H1 (cell line): Measurements from ENCODE around the gene APOL2. TPM values are rescaled to one million over a fixed set of nuclear protein-coding genes. Genes with fewer than 3 reads are reported as not detected.

Experiments
- CTCF ChIA-PET: fragments of 300-600 bp; sonication (Branson Sonifier 250); formaldehyde crosslinking; loops from one replicate; lab custom pipeline; 2021; ENCODE audit not compliant: partially characterized antibody; lab: Charles Lee
- POLR2A ChIA-PET: fragments of 300-600 bp; sonication (Branson Sonifier 250); formaldehyde crosslinking; loops from one replicate; lab custom pipeline; 2021; ENCODE audit warnings: inconsistent platforms; ENCODE audit not compliant: partially characterized antibody; lab: Charles Lee
- DNase-seq, 2 experiments: peaks; one replicate each; pipeline versions ENCODE4 v3.0.0 to v3.0.0-alpha.2; 2010 to 2022; ENCODE audit warnings: low spot score in 2 of 2, low read depth in 1 of 2, mixed read lengths in 1 of 2
- FAIRE-seq: peaks from 2 replicates; lab custom pipeline; 2011; peaks lifted over from hg19 to GRCh38; lab: Jason Lieb, UNC
- H2AFZ ChIP-seq: 2 replicates; pipeline ENCODE4 v1.8.1; 2012; ENCODE audit warnings: low read length, inconsistent platforms
- H2AK5ac ChIP-seq: 2 replicates; pipeline ENCODE4 v1.6.1; 2013; ENCODE audit warnings: low read depth, low read length
- H2BK120ac ChIP-seq: replicated peaks from 2 replicates; pipeline ENCODE3; 2013; ENCODE audit warnings: low read depth, low read length, inconsistent platforms
- H2BK12ac ChIP-seq: 2 replicates; pipeline ENCODE4 v1.6.1; 2013; ENCODE audit warnings: low read depth, low read length
- H2BK15ac ChIP-seq: 2 replicates; pipeline ENCODE4 v1.6.1; 2013; ENCODE audit warnings: low read length
- H2BK20ac ChIP-seq: 2 replicates; pipeline ENCODE4 v1.6.1; 2013; ENCODE audit warnings: low read length
- H2BK5ac ChIP-seq: 2 replicates; pipeline ENCODE4 v1.6.1; 2013; ENCODE audit warnings: low read depth, low read length
- H3K14ac ChIP-seq: 2 replicates; pipeline ENCODE4 v1.6.1; 2013; ENCODE audit warnings: inconsistent platforms; ENCODE audit not compliant: insufficient read length
- H3K18ac ChIP-seq: 2 replicates; pipeline ENCODE4 v1.6.1; 2013; ENCODE audit warnings: low read length; ENCODE audit errors: extremely low read depth
- H3K23ac ChIP-seq: 2 replicates; pipeline ENCODE4 v1.6.1; 2013; ENCODE audit warnings: inconsistent platforms; ENCODE audit not compliant: insufficient read length
- H3K23me2 ChIP-seq: 2 replicates; pipeline ENCODE4 v1.6.1; 2013; ENCODE audit warnings: low read depth, low read length
- H3K27ac ChIP-seq: 2 replicates; pipeline ENCODE4 v1.6.1; 2011; ENCODE audit warnings: low read depth, low read length, inconsistent platforms
- H3K27me3 ChIP-seq, 4 experiments: replicated peaks in 1 of 4; 1 replicate in 1 of 4; 2 replicates in 3 of 4; pipeline versions ENCODE4 v1.6.1 to v1.8.1; 2011 to 2013; ENCODE audit warnings: low read length in 3 of 4, mild to moderate bottlenecking in 3 of 4, inconsistent platforms in 2 of 4, mixed read lengths in 2 of 4, moderate library complexity in 1 of 4; ENCODE audit not compliant: control insufficient read depth in 3 of 4, insufficient read depth in 3 of 4; ENCODE audit errors: extremely low read depth in 1 of 4
- H3K36me3 ChIP-seq, 4 experiments: 2 replicates each; pipeline versions ENCODE4 v1.6.1 to v1.8.1; 2011 to 2013; ENCODE audit warnings: mild to moderate bottlenecking in 4 of 4, low read length in 3 of 4, moderate library complexity in 2 of 4, control low read depth in 1 of 4, inconsistent platforms in 1 of 4; ENCODE audit not compliant: insufficient read depth in 4 of 4, control insufficient read depth in 2 of 4
- H3K4ac ChIP-seq: replicated peaks from 2 replicates; pipeline ENCODE3; 2013; ENCODE audit warnings: low read length, low read depth, mixed read lengths, inconsistent platforms; ENCODE audit not compliant: insufficient read length
- H3K4me1 ChIP-seq, 4 experiments: replicated peaks in 1 of 4; 1 replicate in 1 of 4; 2 replicates in 3 of 4; pipeline versions ENCODE4 v1.6.1 to v1.8.1; 2011 to 2013; ENCODE audit warnings: low read length in 3 of 4, inconsistent platforms in 2 of 4, mixed read lengths in 1 of 4; ENCODE audit not compliant: insufficient read depth in 4 of 4, control insufficient read depth in 3 of 4
- H3K4me2 ChIP-seq, 2 experiments: 2 replicates each; pipeline versions ENCODE4 v1.6.1 to v1.8.1; 2011 to 2013; ENCODE audit warnings: low read depth in 2 of 2, low read length in 2 of 2, control low read depth in 1 of 2, inconsistent platforms in 1 of 2, mild to moderate bottlenecking in 1 of 2; ENCODE audit not compliant: insufficient read depth in 1 of 2
- H3K4me3 ChIP-seq, 4 experiments: fragments of 200-600, 300-600 bp in 1 of 4; sonication (generic), shearing (Covaris generic), sonication (Bioruptor Twin) in 1 of 4; 2 replicates each; pipeline versions ENCODE4 v1.5.1 to v1.8.1; 2011 to 2016; ENCODE audit warnings: low read length in 4 of 4, low read depth in 3 of 4, control low read depth in 2 of 4, inconsistent platforms in 2 of 4, mild to moderate bottlenecking in 2 of 4, mixed read lengths in 1 of 4, moderate library complexity in 1 of 4; ENCODE audit not compliant: insufficient read depth in 2 of 4; ENCODE audit errors: extremely low read depth in 1 of 4
- H3K56ac ChIP-seq: replicated peaks from 2 replicates; pipeline ENCODE3; 2013; ENCODE audit warnings: low read depth, mild to moderate bottlenecking, mixed read lengths, low read length, inconsistent platforms; ENCODE audit not compliant: insufficient read length
- H3K79me1 ChIP-seq: 2 replicates; pipeline ENCODE4 v1.6.1; 2013; ENCODE audit warnings: low read depth, low read length, control low read depth
- H3K79me2 ChIP-seq, 2 experiments: 2 replicates each; pipeline versions ENCODE4 v1.6.1 to v1.8.1; 2012 to 2013; ENCODE audit warnings: low read length in 2 of 2, mild to moderate bottlenecking in 2 of 2, inconsistent platforms in 1 of 2; ENCODE audit not compliant: insufficient read depth in 2 of 2, control insufficient read depth in 1 of 2
- H3K9ac ChIP-seq, 4 experiments: replicated peaks in 1 of 4; 1 replicate in 1 of 4; 2 replicates in 3 of 4; pipeline versions ENCODE4 v1.6.1 to v1.8.1; 2011 to 2013; ENCODE audit warnings: low read depth in 3 of 4, low read length in 3 of 4, control low read depth in 2 of 4, mild to moderate bottlenecking in 2 of 4, moderate library complexity in 2 of 4, inconsistent platforms in 1 of 4; ENCODE audit errors: extremely low read depth in 1 of 4
- H3K9me3 ChIP-seq, 2 experiments: 2 replicates each; pipeline versions ENCODE4 v1.6.1 to v1.8.1; 2012 to 2013; ENCODE audit warnings: mild to moderate bottlenecking in 2 of 2, moderate library complexity in 2 of 2, control low read depth in 1 of 2, inconsistent platforms in 1 of 2, low read depth in 1 of 2, low read length in 1 of 2, mixed read lengths in 1 of 2; ENCODE audit not compliant: insufficient read depth in 2 of 2
- H4K20me1 ChIP-seq, 2 experiments: replicated peaks in 1 of 2; 2 replicates each; pipeline versions ENCODE3 to v1.8.1; 2011 to 2013; ENCODE audit warnings: inconsistent platforms in 2 of 2, low read length in 2 of 2, mild to moderate bottlenecking in 1 of 2; ENCODE audit not compliant: insufficient read depth in 2 of 2, control insufficient read depth in 1 of 2
- H4K5ac ChIP-seq: 2 replicates; pipeline ENCODE4 v1.6.1; 2013; ENCODE audit warnings: low read length, low read depth, mixed read lengths, inconsistent platforms; ENCODE audit not compliant: insufficient read length
- H4K8ac ChIP-seq: 2 replicates; pipeline ENCODE4 v1.8.0; 2013; ENCODE audit warnings: mild to moderate bottlenecking, moderate library complexity, low read length, inconsistent platforms; ENCODE audit not compliant: insufficient read depth; ENCODE audit errors: extremely low read depth
- H4K91ac ChIP-seq: replicated peaks from 2 replicates; pipeline ENCODE3; 2013; ENCODE audit warnings: low read length, mixed read lengths, inconsistent platforms; ENCODE audit not compliant: insufficient read length
- ASH2L ChIP-seq: fragments of 200-600, 300-600 bp; sonication (generic); IDR thresholded peaks from one replicate; pipeline ENCODE4 v1.7.1; 2017; ENCODE audit warnings: low read length
- BCL11A ChIP-seq, 2 experiments: IDR thresholded peaks; one replicate each; pipeline ENCODE4 v1.6.1; 2011; ENCODE audit warnings: low read depth in 2 of 2, low read length in 2 of 2, mild to moderate bottlenecking in 2 of 2
- CBX5 ChIP-seq: fragments of 300-800, 300-1000 bp; sonication (generic); IDR thresholded peaks from 2 replicates; pipeline ENCODE4 v1.7.1; 2016; ENCODE audit warnings: antibody characterized with exemption, low read length, low read depth
- EZH2 ChIP-seq: fragments of 200-600 bp; sonication (generic); IDR thresholded peaks from 2 replicates; pipeline ENCODE4 v1.7.1; 2012; ENCODE audit warnings: low read depth, mild to moderate bottlenecking, moderate library complexity, low read length, inconsistent platforms; ENCODE audit not compliant: severe bottlenecking
- GABPA ChIP-seq: IDR thresholded peaks from 2 replicates; pipeline ENCODE4 v1.6.1; 2011; ENCODE audit warnings: mild to moderate bottlenecking, low read length, moderate library complexity, borderline replicate concordance; ENCODE audit not compliant: insufficient read depth
- GTF2F1 ChIP-seq: IDR thresholded peaks from 2 replicates; pipeline ENCODE4 v1.6.1; 2012; ENCODE audit warnings: low read depth, low read length, improper control_type of control experiment, borderline replicate concordance
- HDAC6 ChIP-seq: IDR thresholded peaks from one replicate; pipeline ENCODE4 v1.7.1; 2012; ENCODE audit warnings: low read depth, mild to moderate bottlenecking, inconsistent platforms, low read length, moderate library complexity
- KDM1A ChIP-seq: fragments of 200-600, 300-600 bp; sonication (generic); IDR thresholded peaks from 2 replicates; pipeline ENCODE4 v1.7.1; 2016; ENCODE audit warnings: mild to moderate bottlenecking, low read length, borderline replicate concordance
- NANOG ChIP-seq: IDR thresholded peaks from 2 replicates; pipeline ENCODE4 v1.6.1; 2011; ENCODE audit warnings: low read length, low read depth, mild to moderate bottlenecking, inconsistent platforms; ENCODE audit not compliant: insufficient read depth, poor library complexity, severe bottlenecking
- TBP ChIP-seq: IDR thresholded peaks from 2 replicates; pipeline ENCODE4 v1.6.1; 2011; ENCODE audit warnings: low read depth, low read length, improper control_type of control experiment
- TEAD4 ChIP-seq: IDR thresholded peaks from 2 replicates; pipeline ENCODE4 v1.6.1; 2012; ENCODE audit warnings: low read depth, low read length, inconsistent platforms, mixed read lengths
- WGBS, 2 experiments: shearing (Covaris generic) in 1 of 2; methylation state at CpG; one replicate each; pipeline versions ENCODE4 v1.1.6 to v1.1.7; 2013 to 2015; ENCODE audit warnings: low lambda C conversion rate in 2 of 2, mixed read lengths in 2 of 2, inconsistent platforms in 1 of 2, low coverage in 1 of 2, missing lambda C conversion rate in 1 of 2; ENCODE audit not compliant: insufficient replicate concordance in 2 of 2, insufficient coverage in 1 of 2, insufficient read length in 1 of 2; ENCODE audit errors: extremely low coverage in 1 of 2, missing lambda C conversion rate in 1 of 2; 5-methylcytosine and 5-hydroxymethylcytosine counted together
- polyA plus RNA-seq, 7 experiments: library from polyadenylated mRNA; depleted of rRNA in 3 of 7; stranded (reverse) in 5 of 7; unstranded in 2 of 7; fragments of >200 nt in 5 of 7; fragments of 200-250 nt in 2 of 7; gene quantifications; 1 replicate in 5 of 7; 2 replicates in 1 of 7; 4 replicates in 1 of 7; pipeline versions ENCODE4 v1.2.1 to v1.2.3, GENCODE V29; 2011 to 2013; ENCODE audit warnings: missing spikeins in 2 of 7, mixed read lengths in 2 of 7
- total RNA-seq: library from RNA; stranded (reverse); fragmentation: NEBNext Ultra II Directional; extraction: Animal tissue kit (Norgen Biotek cat#: 25700); gene quantifications from 2 replicates; pipeline ENCODE4 v1.2.1, GENCODE V29; 2021
- TF ChIP-seq, protein P1 (sequence below): IDR thresholded peaks from 2 replicates; pipeline ENCODE4 v1.6.1; 2012; ENCODE audit warnings: inconsistent platforms

APOL2 gene
- total and polyA plus RNA-seq, 2 of the 8 experiments (the other 6 are each of a cell fraction or from before 2014, with no cell fraction given), result 8.1 to 11.0 TPM

DNA sequence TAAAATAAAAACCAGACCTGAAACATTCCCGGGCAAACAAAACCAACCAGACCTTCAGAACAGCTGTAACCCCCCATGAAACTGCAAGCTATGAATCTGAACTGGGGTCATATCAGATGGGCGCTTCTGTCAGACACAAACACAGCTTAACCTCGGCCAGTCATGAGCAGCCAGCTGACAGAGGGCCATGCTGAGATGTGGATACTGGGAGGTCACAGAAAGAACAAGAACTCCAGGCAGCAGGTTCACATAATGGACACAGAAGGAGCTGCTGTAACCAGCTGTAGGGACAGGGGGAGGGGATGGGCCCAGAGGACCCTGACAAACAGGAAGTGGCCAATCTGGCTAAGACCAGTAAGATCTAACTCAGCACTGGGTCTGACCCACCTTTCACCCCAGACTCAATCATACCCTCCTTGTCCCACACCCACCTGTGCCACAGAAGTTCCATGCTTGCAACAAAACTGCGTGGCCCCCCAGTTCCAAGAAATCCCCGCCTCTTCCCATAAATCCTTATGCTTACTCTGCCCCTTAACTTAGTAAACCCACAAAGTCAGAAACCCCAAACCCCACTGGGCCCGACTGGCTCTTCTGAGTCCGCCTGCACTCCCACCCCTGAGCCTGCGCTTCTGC, 41.7 kb downstream of the APOL2 start:
- Histone ChIP-seq H3K4me2 (peak overlapping the region in 1 of 2 experiments; percentile 34; a peak in 2 of 4 replicates), H2BK5ac (no peak overlapping the region), H2BK20ac (no peak overlapping the region), H4K91ac (no peak overlapping the region), H3K23me2 (no peaks in the 10 kb centered on the region), H3K4me3 (peak overlapping the region in 1 of 4 experiments; percentile 5; a peak in 1 of 8 replicates), H3K36me3 (no peaks in the 10 kb centered on the region), H3K9ac (peak overlapping the region in 1 of 4 experiments; percentile 21; a peak in 1 of 7 replicates), H3K9me3 (no peaks in the 10 kb centered on the region), H4K5ac (no peak overlapping the region), H2AFZ (peak overlapping the region; percentile 45; the same call in 1 of the 2 replicates), H3K27ac (no peak overlapping the region; the same call in 1 of the 2 replicates), H2BK120ac (no peak overlapping the region), H3K4ac (no peak overlapping the region), H2BK15ac (no peak overlapping the region), H4K8ac (no peak overlapping the region), H2BK12ac (0 out of 2 replicates have a peak overlapping the region, but pooled peaks have one; percentile 60), H4K20me1 (no peaks in the 10 kb centered on the region), H2AK5ac (no peak overlapping the region), H3K56ac (no peak overlapping the region), H3K4me1 (peaks cover 0 to 11% (median 9%) of the 10 kb centered on the region in 4 experiments; a peak in 6 of 7 replicates), H3K14ac (no peak overlapping the region), H3K18ac (peak overlapping the region; percentile 32; the same call in 1 of the 2 replicates), H3K79me1 (no peaks in the 10 kb centered on the region), H3K23ac (no peak overlapping the region), H3K27me3 (no peaks in the 10 kb centered on the region), H3K79me2 (no peaks in the 10 kb centered on the region)
- 86% methylated on average over 8 of the region's 8 CpGs; no CpG with 5 or more reads in 1 of the 2 experiments for WGBS, 2 experiments
- CTCF ChIA-PET, result interaction anchor here (0.6 to 3.4 kb wide), 15 partner anchors 9 to 289 kb away, joined by 3 to 13 read pairs (median 4); partner anchors contain the start of gene APOL2
- DNase-seq (no peak), FAIRE-seq (no peak)
- POLR2A ChIA-PET, result interaction anchor here (1.3 to 1.8 kb wide), 2 partner anchors 40 to 42 kb away, joined by 3 read pairs; partner anchors contain the start of gene APOL2
- TF ChIP-seq TBP (no peak), KDM1A (no peak), GABPA (no peak), TEAD4 (no peak), HDAC6 (no peak), CBX5 (no peak), GTF2F1 (no peak), NANOG (no peak), ASH2L (no peak), EZH2 (no peak), BCL11A (IDR thresholded peaks at IDR 0.05; ENCODE audit: low read depth in 2 of 2, low read length in 2 of 2) (no peak)
- TF ChIP-seq, protein P1, sequence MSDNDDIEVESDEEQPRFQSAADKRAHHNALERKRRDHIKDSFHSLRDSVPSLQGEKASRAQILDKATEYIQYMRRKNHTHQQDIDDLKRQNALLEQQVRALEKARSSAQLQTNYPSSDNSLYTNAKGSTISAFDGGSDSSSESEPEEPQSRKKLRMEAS, result no peak
